Mucosa of descending colon (tissue), 3 donors: Measurements from ENCODE around the gene C1orf115. TPM values are rescaled to one million over a fixed set of nuclear protein-coding genes. Genes with fewer than 3 reads are reported as not detected.
"Not testable (repeated sequence)": the region's sequence is repeated elsewhere in the genome, so short reads cannot be mapped to it uniquely, and the experiment has no call there.

Source experiments
- ATAC-seq: fragments of 200-7000 bp; cut with Tn5 transposase; one replicate; pipeline ENCODE4 v1.9.1; 2020; ENCODE audit warnings: mild to moderate bottlenecking, moderate library complexity
- DNase-seq, 3 donors: peaks; one replicate each; pipeline ENCODE4 v3.0.0-alpha.2; 2020
- H3K36me3 ChIP-seq: fragments of 200-600 bp; one replicate; pipeline ENCODE4 v1.8.0; 2021; ENCODE audit warnings: low read depth, mild to moderate bottlenecking
- H3K4me1 ChIP-seq: fragments of 200-600 bp; one replicate; pipeline ENCODE4 v1.8.0; 2021; ENCODE audit warnings: low read depth, mild to moderate bottlenecking
- H3K4me3 ChIP-seq: fragments of 200-600 bp; one replicate; pipeline ENCODE4 v1.8.0; 2021; ENCODE audit warnings: mild to moderate bottlenecking
- H3K9me3 ChIP-seq: fragments of 200-600 bp; one replicate; pipeline ENCODE4 v1.8.0; 2021; ENCODE audit warnings: mild to moderate bottlenecking
- CTCF ChIP-seq: fragments of 200-600 bp; IDR thresholded peaks from one replicate; pipeline ENCODE4 v1.8.0; 2022; ENCODE audit warnings: antibody characterized with exemption, mild to moderate bottlenecking
- intact Hi-C, 2 donors: fragments of 100-400 bp; cut with DNase I in 1 of 2; cut with micrococcal nuclease in 1 of 2; formaldehyde crosslinking; loops; one replicate each; pipeline versions ENCODE4 v1.11.0 to v1.11.1; 2022; cut with DNase I, micrococcal nuclease
- total RNA-seq, 3 donors: library from RNA; stranded (reverse); fragmentation: NEBNext Ultra II Directional in 2 of 3; extraction: Animal tissue kit (Norgen Biotek cat#: 25700) in 2 of 3; gene quantifications; one replicate each; pipeline versions ENCODE4 v1.2.1 to v1.2.4, GENCODE V29; 2021 to 2023
- donor health status: DM: no; HTN: no; CAD: no; lungs with moderate emphysema.
- donor health status: DM: no; HTN: no; CAD: no.
- donor health status: DM: no; HTN: yes; CAD: no.

The C1orf115 gene
- total RNA-seq, 3 donors from 2014 or later: 53.2 to 108 (median 85.2) TPM

- no peaks in the 10 kb centered on the region for H3K36me3 ChIP-seq
- no peak for TF ChIP-seq CTCF
- no peaks in the 10 kb centered on the region for H3K4me1 ChIP-seq
- no peak overlapping the region for H3K4me3 ChIP-seq
- ATAC-seq (no peak), DNase-seq (no peak)
- H3K9me3 ChIP-seq: no peaks in the 10 kb centered on the region
- intact Hi-C loops: no loop called here
These were observed 27.9 kb downstream of the C1orf115 start for GRCh38 chr1:220717800-220718640.

GRCh38 chr1:220721266-220721665, 31.1 kb downstream of the C1orf115 start:
- DNase-seq, H3K4me1 ChIP-seq, H3K36me3 ChIP-seq, ATAC-seq, H3K4me3 ChIP-seq, H3K9me3 ChIP-seq, intact Hi-C loops: not testable (repeated sequence)

GRCh38 chr1:220726634-220727033, 36.5 kb downstream of the C1orf115 start:
- no peak overlapping the region for H3K4me3 ChIP-seq
- H3K4me1 ChIP-seq: no peaks in the 10 kb centered on the region
- H3K9me3 ChIP-seq: no peaks in the 10 kb centered on the region
- ATAC-seq (no peak), DNase-seq (no peak)
- intact Hi-C loops: no loop called here
- no peak for TF ChIP-seq CTCF
- no peaks in the 10 kb centered on the region for H3K36me3 ChIP-seq

GRCh38 chr1:220727519-220727918, 37.4 kb downstream of the C1orf115 start:
- Histone ChIP-seq H3K9me3 (no peaks in the 10 kb centered on the region), H3K36me3 (no peaks in the 10 kb centered on the region), H3K4me1 (no peaks in the 10 kb centered on the region), H3K4me3 (no peak overlapping the region)
- intact Hi-C loops: no loop called here
- no peak for TF ChIP-seq CTCF
- DNase-seq: no peak
- no peak for ATAC-seq

- ATAC-seq (no peak), DNase-seq (no peak)
- no peak overlapping the region for H3K4me3 ChIP-seq
- no peaks in the 10 kb centered on the region for H3K9me3 ChIP-seq
- intact Hi-C loops: no loop called here
- H3K36me3 ChIP-seq: no peaks in the 10 kb centered on the region
- H3K4me1 ChIP-seq: peaks cover 11% of the 10 kb centered on the region
- TF ChIP-seq CTCF: no peak
These were observed 40.3 kb downstream of the C1orf115 start for GRCh38 chr1:220730486-220730885.

GRCh38 chr1:220732137-220732536, 42.0 kb downstream of the C1orf115 start:
- Histone ChIP-seq H3K4me1 (peaks cover 11% of the 10 kb centered on the region), H3K4me3 (no peak overlapping the region), H3K9me3 (no peaks in the 10 kb centered on the region), H3K36me3 (no peaks in the 10 kb centered on the region)
- ATAC-seq (no peak), DNase-seq (no peak)
- TF ChIP-seq CTCF: no peak
- intact Hi-C loops: no loop called here
